ENCODE measurements around the gene SLC16A11. TPM values are rescaled to one million over a fixed set of nuclear protein-coding genes. Genes with fewer than 3 reads are reported as not detected.
A peak's percentile ranks its signal among the peaks of the same experiment; 100 is the strongest.

The SLC16A11 gene
- total RNA-seq, 1 donor from 2014 or later: 0.31 TPM

GRCh38 chr17:7023576-7024401, 20.1 kb downstream of the SLC16A11 start:
- DNase-seq: peak; percentile 63

DNA sequence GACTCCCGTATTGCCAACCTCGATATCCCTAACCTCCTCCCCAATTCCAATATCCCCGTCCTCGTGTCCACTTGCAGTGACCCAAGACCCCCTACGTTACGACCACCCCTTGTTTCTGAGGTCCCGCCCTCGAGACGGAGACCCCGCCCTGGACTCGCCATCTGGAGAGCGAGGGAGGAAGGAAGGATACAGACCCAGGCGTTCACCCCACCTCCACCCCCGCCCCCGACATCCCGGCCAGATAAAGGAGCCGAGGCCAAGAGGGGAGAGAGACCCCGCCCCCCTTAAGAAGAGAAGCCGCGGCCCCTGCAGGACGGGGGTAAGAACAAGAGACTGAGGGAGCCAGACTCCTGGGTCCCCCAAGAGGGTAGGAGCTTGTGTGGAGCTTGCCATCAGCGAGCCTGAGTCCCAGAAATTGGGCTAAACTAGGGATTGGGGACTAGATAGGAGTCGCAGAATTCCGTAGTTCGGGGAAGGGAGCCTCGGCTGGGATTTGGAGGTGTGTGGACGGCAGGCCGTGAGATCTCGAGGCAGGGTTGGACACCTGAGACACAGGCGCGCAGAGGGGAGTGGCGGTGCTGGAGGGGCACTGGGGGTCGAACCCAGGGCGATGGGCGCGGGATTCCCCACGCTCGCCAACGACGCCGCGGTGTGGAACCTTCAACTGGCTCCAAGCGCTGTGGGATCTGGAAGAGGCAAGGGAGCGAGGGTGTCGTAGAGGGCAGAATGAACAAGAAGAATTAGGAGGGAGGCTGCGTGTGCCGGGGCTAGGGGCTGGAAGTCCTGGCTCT, 20.9 kb downstream of the SLC16A11 start, which contains the start of gene BCL6B:
Gene BCL6B (plus strand): TSS at position 270 of the 791 bp plus-strand sequence. CDS start 622 bp downstream, outside the sequence.
- no peak for DNase-seq

- no peak for DNase-seq
Measured at GRCh38 chr17:7021993-7022778, 21.7 kb downstream of the SLC16A11 start.

DNA sequence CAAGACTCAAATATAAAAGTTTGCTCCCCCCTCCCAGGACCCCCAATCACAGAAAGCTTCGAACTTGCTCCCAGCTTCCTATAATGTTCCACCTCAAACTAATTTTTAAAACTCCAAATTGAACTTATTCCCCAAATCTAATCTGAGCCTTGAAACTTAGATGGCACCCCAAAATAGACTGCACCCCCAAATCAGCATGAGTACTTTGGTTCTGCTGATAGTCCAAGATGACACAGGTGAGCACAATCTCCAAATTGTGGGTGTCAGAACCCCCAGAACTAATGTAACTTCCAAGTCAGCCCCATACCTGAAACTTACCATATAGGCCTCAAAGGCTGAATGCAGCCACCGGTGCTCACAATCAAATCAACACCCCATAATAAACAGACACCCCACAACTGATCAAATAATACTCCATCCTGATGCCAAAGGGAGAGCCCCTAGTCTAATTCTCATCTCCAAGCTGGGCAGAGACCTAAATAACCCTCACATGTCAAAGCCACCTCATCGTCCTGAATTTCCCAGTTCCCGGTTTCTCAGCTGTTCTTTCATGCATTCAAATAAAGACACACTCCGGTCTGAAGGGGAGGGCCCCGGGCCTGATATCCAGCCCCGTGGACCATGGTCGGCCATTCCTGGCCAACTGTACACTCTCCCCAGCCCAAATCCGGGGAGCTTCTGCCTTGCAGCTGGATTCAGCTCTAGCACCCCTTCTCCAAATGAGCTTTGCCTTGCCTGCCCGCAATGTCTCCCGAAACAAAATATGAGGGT, 22.8 kb downstream of the SLC16A11 start:
- no peak for DNase-seq

DNA sequence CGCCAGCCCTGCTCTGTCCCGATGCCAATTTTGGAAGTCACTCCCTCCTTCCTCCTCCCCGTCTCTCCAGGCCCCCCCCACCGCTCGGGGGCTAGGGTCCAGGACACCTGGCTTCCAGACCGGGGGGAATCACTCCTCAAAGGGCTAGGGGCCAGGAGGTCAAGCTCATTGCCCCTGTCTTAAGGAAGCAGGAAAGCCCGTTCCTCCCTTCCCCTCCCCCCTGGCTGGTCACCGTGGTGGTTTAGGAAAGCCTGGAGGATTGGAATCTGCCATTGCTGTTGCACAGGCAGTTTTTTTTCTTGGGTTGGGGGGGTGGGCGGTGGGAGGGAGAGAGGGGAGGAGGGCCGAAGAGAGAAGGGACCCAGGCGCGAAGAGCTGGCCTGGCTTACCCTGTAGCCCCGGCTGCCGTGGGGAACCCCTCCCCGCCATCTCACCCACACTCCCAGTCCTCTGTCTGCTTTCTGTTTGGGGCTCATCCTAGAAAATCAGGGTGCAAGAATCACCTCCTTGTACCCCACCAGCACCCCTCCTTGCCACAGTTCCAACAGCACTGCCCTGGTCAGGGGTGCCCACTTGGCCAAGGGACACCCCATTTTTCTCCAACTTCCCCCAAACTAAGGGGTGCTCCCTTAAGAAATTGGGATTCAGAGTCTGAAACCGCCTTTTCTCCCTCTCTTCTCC, 23.9 kb downstream of the SLC16A11 start:
- no peak for DNase-seq

- DNase-seq: no peak
Measured at GRCh38 chr17:7019367-7019766, 24.5 kb downstream of the SLC16A11 start.

DNA sequence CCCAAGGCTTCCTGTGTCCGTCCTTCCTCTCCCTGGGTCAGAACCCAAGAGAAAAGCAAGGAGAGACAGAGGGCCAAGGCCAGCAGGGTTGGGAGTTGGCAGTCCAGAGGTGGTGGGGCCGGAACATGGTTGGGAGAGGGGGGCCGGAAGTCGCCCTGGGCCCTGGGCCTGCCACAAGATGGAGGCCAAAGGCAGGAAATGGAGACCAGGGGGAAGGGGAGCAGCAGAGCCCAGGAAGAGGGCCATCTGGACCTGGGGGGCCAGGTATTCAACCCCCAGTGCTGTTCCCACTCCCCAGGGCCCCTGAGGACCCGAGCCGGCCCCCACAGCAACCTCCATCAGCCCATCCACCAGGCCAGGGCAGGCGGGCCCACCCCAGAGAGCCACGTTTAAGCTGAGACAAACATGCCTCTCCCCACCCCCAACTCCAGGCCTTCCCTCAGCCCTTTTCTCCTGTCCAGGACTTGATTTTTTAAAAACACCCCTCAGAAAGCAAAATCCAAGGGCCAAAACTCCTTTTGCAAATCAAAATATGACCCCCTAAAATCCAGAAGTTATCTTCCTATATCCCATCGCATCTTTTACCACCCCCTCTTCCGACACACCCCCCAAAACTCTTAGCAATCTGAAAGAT, 25.4 kb downstream of the SLC16A11 start:
- no peak for DNase-seq

DNA sequence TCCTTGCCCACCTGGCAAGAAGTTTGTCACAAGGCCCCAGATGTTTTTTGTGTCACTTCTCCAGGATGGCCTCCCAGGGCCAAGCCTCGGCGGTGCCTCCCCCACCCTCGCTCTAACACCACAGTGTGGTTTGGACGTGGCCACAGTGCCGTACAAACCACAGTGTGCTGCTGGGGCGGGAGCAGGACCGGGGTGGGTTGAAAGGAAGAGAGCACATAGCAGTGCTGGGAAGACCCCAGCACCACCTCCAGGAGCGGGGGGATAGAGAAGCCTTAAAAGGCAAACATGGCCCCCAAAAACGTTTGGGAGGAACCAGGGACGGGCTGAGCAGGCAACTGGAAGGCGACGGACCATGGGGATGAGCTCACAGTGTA, 26.1 kb downstream of the SLC16A11 start:
- no peak for DNase-seq

GRCh38 chr17:7016886-7017826, 26.7 kb downstream of the SLC16A11 start:
- no peak for DNase-seq

DNA sequence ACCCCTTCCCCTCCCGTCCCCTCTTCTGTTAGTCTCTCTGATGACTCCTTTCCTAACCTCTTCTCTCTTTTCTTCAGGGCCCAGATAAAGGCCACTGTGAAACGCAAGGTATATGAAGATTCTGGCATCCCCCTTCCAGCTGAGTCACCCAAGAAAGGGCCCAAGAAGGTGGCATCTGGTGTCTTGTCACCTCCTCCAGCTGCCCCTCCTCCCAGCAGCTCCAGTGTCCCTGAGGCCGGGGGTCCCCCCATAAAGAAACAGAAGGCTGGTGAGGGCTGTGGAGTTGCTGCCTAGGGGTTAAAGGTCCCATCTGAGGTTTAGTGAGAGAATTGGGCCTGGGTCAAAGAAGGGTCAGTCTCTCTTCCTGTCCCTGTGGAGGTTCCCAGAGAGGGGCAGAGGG, 27.5 kb downstream of the SLC16A11 start:
- DNase-seq: no peak

DNA sequence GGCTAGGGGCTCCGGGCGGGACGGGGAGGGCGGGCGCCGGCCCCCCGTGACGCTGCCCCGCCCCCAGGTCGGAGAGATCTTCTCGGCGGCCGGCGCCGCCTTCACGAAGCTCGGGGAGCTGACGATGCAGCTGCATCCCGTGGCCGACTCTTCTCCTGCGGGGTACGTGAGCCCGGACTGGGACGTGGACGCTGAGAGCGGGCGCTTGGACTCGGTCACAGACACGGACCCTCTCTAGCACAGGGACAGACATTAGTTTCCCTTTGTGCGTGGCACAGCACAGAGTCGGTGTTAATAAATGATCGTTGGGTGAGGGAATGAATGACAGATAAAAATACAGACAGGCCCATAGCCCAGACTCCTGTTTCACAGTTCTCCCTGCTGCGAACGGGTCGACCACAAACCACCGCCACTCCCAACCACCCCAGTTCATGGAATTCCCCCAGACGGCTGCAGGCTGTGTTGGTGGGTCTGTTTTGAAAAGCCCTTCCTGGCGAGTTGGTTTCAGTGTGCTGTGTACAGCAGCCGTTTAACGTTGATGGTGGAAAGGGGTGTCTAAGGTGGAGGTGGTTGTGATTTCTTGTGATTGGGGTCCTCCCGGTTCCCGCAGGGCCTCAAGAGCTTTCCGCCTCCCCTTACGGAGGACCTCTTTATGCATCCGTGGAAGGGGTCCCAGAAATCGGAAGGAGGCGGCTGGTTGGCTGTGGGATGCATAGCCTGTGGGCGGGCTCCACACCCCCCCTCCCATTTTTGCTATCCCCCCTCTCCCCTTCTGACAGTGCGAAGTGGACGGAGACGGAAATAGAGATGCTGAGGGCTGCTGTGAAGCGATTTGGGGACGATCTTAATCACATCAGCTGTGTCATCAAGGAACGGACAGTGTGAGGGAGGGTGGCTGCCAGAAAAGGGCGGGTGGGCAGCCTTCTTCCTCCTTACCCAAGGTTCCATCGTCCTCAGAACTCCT, 28.6 kb downstream of the SLC16A11 start:
- DNase-seq: no peak

DNA sequence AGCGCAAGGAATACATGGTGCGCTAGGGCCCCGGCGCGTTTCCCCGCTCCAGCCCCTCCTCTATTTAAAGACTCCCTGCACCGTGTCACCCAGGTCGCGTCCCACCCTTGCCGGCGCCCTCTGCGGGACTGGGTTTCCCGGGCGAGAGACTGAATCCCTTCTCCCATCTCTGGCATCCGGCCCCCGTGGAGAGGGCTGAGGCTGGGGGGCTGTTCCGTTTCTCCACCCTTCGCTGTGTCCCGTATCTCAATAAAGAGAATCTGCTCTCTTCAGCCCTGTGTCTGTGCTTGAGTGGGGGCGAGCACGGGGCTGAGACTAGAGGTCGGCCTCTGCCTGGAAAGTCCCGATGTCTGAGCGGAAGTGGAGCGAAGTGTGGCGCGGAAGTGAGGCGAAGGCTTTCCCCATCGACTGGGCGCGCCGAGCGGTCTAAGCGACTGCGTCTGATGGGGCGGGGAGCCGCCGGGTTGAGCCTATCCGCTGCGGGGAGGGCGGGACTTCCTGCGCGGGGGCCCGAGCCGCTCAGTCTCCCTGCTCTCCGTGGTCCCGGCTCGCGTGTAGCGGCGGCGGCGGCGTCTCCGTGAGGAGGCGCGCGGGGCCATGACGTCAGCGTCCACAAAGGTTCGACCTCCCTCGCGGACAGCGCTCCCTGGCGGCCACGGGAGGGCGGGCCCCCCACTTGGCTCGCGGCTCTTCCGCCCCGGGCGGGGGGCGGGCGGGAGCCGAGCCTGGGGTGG, 29.5 kb downstream of the SLC16A11 start:
- DNase-seq: peak; percentile 96

GRCh38 chr17:7011942-7012254, 32.0 kb downstream of the SLC16A11 start:
- DNase-seq: no peak

GRCh38 chr17:7011415-7011814, 32.5 kb downstream of the SLC16A11 start:
- no peak for DNase-seq

DNA sequence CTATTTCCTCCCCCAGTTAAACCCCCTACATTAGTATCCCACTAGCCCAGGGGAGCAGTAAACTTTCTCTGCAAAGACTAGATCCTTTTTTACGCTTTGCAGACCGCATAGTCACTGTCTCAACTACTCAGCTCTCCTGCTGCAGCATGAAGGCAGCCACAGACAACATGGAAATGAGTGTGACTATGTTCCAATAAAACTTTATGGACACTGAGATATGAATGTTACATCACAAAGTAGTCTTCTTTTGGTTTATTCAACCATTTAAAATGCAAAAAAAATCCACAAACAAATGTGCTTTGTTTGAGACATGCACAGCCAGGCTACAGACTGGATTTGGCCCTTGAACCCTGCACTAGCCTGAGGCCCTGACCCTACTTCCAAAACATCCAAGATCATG, 33.4 kb downstream of the SLC16A11 start:
- DNase-seq: no peak

GRCh38 chr17:7007143-7007542, 36.7 kb downstream of the SLC16A11 start:
- DNase-seq: no peak

DNA sequence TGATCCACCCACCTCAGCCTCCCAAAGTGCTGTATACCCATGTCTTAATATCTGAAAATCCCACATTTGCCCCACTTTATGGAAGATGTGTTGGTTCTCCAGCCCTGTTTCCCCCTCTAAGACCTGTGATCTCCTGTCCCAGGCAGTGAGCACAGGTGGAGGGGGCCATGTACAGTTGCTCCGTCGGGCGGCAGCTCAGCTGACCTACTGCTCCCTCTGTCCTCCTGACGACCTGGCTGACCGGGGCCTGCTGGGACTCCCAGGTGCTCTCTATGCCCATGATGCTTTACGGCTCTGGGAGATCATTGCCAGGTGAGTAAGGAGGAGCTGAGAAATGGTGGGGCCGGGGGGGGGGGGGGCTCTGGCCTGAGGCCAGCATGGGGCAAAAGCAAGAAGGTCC, 38.2 kb downstream of the SLC16A11 start:
- no peak for DNase-seq
